NCI-H2107 (cell line): ENCODE data around the gene ACTL10.

Experiments
- DNase-seq: peaks from one replicate; lab custom pipeline; 2025; lab: John Stamatoyannopoulos, UW

ACTL10 gene

GRCh38 chr20:33649201-33649681 is 17.5 kb upstream of the ACTL10 start:
- no peak for DNase-seq

GRCh38 chr20:33650111-33650752 is 16.5 kb upstream of the ACTL10 start:
- DNase-seq, result no peak

GRCh38 chr20:33650753-33651561 is 15.8 kb upstream of the ACTL10 start:
- DNase-seq, result no peak

- DNase-seq, result no peak
Measured at GRCh38 chr20:33651562-33652048, 15.1 kb upstream of the ACTL10 start.

- peak; percentile 43 for DNase-seq
Measured at GRCh38 chr20:33653218-33653899, 13.4 kb upstream of the ACTL10 start.

- peak; percentile 71 for DNase-seq
Measured at GRCh38 chr20:33653900-33654596, 12.7 kb upstream of the ACTL10 start.

GRCh38 chr20:33654680-33655161 is 12.0 kb upstream of the ACTL10 start:
- no peak for DNase-seq

- no peak for DNase-seq
Measured at GRCh38 chr20:33655164-33655563, 11.6 kb upstream of the ACTL10 start.

- DNase-seq, result no peak
Measured at GRCh38 chr20:33656010-33656782, 10.5 kb upstream of the ACTL10 start.

- no peak for DNase-seq
Measured at GRCh38 chr20:33656783-33657703, 9.7 kb upstream of the ACTL10 start.

- no peak for DNase-seq
Measured at GRCh38 chr20:33657704-33658095, 9.0 kb upstream of the ACTL10 start.

GRCh38 chr20:33658510-33658909 is 8.2 kb upstream of the ACTL10 start:
- DNase-seq, result no peak

GRCh38 chr20:33658929-33659328 is 7.8 kb upstream of the ACTL10 start:
- no peak for DNase-seq

GRCh38 chr20:33659341-33660034 is 7.3 kb upstream of the ACTL10 start:
- no peak for DNase-seq

GRCh38 chr20:33660035-33660684 is 6.6 kb upstream of the ACTL10 start:
- no peak for DNase-seq

GRCh38 chr20:33660685-33661058 is 6.1 kb upstream of the ACTL10 start:
- DNase-seq, result no peak

- DNase-seq, result no peak
Measured at GRCh38 chr20:33662172-33662571, 4.6 kb upstream of the ACTL10 start, which contains the start of gene C20orf144. Gene C20orf144, plus strand, starts transcription at chr20:33662327. Its CDS starts 19 bp downstream, at chr20:33662346.

- peak; percentile 30 for DNase-seq
Measured at GRCh38 chr20:33663161-33664084, 3.3 kb upstream of the ACTL10 start.
